GM18507 (cell line): Measurements from ENCODE around the gene BNC2.

Experiments
- DNase-seq: peaks from one replicate; pipeline ENCODE4 v3.0.0; 2011; ENCODE audit warnings: low read depth; ENCODE audit not compliant: insufficient read length; ENCODE audit errors: extremely low spot score
- FAIRE-seq: peaks from 2 replicates; lab custom pipeline; 2011; peaks lifted over from hg19 to GRCh38; lab: Jason Lieb, UNC

The BNC2 gene

DNA sequence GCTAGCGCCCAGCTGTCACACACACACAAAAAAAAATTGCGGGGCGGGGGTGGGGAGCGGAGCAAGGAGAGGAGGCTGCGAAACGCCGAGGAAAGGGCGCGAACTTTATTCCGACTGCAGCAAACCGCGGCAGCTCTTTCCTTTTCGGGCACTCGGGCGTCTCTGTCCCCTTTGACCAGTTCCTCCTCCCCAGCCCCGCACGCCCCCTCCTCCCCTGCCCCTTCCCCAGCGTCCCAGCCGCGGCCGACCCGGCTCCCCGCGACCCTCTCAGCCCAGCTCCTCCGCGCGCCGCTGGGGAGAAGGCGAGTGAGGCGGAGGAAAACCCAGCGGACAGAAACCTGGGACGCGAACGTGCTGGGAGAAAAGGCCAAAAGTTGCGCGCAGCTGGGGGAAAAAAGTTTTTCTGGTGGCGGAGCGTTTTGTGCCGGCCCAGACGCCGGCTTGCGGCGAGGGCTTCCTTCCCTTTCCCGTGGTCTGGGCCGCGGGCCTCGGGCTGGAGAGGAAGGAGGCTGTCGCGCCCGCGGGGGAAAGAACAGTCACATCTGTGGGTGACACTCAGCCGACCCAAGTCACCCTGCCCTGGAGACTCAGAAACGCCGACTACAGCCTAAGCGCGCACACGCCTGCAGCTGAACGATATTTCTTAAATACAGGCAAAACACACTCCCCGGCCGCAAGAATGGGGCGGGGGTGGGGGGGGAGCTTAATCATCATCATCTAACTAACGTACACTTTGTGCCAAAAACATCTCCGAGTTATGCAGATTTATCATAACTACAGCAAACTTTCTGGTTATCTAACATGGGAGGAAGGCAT, 1.1 kb upstream of the BNC2 start:
- no peak for FAIRE-seq
- no peak for DNase-seq

DNA sequence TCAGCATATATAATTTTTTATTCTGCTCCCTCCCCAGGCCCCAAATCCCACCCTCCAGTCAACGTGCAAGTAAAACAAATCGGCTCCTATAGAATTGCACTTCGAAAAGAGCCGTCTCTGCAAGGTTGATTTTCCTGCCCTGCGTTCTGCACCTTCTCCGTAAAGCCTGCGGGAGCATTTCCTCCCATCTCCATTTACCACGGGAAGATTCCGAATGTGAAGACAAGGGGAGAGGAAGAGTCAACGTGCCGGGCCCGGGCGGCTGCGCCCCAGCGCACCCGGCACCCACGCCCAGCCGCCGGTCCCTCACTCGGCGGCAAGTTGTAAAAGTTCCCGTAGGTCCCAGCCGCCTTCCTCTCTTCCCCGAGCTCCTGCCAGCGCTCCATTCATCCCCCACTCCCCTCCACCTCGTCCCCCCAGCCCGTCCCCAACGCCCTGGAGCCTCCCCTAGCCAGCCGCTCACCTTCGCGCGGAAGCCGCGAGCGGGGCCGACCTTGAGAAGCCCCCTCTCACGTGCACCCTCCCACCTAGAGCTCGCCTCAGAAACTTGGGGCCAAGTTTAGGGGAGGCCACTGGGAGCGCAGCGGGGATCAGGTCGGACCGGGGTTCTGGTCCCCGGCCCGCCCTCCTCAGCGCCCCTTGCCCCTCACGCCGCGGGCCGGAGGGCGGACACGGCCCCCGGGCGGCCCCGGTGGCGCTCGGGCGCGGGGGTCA, 431 bp downstream of the BNC2 start:
- DNase-seq, result no peak
- no peak for FAIRE-seq

DNA sequence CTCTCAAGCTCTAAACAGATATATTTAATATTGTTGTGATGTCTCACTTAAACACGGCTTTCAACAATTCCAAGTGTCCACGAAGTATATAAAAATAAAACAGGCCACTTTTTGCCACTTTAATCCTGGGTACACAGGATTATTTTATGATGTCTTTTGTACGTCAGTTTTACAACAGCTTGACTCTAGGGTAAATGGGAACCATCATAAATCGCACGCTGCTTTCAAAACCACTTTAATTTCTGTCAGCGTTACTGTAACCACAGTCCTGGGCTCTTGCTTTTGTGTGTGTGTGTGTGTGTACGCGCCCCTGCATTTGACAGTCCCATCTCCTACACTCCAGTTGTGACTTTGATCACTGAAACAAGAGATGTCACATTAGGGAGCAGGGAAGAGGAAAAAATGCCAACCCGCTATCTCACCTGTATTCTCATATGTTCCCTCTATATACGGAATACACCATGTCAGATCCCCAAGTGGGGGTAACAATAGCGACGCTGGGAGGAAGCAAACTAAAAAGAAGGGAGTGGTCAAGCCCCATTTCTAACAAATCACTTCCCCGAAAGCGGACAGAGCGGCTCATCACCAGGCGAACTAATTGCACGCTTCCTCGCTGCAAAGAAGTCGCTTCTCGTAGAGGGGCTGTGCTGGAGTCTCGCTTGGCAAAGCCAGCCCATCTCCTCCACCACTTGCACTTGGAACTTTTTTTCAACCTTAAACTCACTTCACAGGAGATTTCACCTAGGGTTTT, 1.2 kb downstream of the BNC2 start:
- DNase-seq (no peak), FAIRE-seq (no peak)

DNA sequence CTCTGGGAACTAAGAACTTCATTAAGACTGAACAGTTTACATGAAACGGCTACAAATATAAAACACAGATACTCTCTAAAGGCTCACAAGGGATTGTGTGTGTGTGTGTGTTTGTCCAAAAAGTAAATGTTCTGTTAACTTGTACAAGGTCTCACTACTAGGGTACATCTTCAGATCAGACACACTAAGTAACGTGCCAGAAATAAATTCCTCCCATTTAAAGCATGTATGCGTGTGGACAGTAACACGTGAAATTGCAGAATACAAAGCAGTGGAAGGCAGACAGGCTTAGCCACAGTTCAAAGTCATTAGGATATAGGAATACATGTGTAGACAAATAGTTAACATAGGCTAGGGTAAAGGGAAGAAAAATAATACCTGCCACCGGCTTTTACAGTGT, 1.8 kb downstream of the BNC2 start:
- FAIRE-seq (no peak), DNase-seq (no peak)

DNA sequence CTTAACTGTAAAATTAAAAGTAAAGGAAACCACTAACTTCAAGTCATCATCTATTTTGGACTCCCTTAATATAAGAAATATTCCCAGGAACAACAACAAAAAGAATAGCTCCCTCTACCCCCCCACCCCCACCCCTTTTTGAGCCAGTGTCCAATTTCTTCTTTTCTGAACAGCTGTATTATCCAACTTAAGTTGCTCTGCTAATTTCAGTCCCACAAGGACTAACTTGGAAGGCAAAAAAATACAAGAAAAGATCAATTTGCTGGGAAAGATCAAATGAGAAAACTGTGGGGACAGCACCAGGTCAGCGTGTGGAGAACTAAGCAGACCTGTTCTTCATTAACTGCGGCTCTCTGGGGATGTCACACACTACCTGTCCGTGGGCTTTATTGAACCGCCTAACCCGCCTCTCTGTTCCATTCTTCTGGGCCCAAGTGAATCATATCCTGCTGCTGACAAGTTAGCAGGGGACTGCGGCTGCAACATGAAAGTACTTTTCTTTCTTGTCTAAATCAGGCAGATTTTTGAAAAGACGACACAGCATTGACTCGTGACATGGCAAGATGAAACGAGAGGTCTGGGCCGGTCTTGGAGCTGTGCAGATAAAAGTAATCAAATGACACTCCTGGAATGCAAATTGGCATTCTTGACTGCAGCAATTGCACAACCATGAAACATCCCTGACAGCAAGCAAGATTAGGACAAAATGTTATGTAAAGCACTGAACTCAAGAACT, 2.7 kb downstream of the BNC2 start:
- no peak for DNase-seq
- FAIRE-seq, result no peak

DNA sequence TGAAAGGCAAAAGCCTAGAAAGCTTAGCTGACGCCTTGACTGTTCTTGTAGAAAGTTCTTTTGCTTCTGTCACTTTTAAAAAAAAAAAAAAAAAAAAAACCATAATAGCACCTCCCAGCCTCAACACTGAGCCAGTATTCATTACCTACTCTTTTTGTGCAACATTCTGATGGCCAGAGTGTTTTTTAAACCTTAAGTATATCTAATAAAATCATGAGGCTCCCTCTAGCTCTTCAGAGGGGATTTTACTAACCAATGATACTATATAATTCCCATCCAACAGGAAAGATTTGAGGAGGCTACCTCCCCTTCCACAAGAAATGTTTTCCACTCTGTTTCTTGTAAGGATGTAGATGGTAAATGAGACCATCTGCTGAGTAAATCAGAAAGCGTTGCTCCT, 3.9 kb downstream of the BNC2 start:
- FAIRE-seq, result no peak
- DNase-seq, result no peak

DNA sequence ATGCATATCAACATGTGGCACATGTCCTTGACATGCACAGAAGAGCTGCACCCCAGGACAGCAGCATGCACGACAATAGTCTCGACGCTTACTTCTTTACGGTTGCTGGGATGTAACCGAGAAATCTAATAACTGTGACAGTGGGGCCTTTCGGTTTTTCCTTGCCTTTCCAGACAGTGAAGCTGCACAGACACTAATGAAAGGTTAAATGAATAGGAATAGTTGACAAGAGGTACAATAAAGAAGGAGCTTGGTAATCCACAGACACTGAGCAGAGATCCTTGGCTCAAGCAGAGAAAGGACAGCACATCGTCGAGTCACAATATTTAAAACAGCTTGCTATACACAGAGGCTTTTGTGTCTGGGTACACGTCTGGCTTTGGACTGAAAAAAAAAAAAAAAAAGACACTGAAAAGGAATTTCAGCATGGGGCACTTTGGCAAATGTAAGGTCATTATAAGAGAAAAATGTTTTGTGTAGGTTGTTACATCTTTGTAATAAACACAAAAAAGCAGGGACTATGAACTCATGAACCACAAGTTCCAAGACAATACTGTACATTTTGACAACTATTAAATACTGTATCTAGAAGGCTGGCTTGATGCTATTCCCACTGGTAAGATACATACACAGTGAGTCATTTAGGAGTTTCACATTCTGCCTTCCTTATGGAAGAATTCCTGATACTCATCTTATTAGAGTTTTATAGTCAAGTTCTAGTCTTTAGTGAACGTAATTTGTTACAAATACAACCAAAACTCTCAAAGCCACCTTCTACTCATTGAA, 5.6 kb downstream of the BNC2 start:
- no peak for DNase-seq
- FAIRE-seq, result no peak

DNA sequence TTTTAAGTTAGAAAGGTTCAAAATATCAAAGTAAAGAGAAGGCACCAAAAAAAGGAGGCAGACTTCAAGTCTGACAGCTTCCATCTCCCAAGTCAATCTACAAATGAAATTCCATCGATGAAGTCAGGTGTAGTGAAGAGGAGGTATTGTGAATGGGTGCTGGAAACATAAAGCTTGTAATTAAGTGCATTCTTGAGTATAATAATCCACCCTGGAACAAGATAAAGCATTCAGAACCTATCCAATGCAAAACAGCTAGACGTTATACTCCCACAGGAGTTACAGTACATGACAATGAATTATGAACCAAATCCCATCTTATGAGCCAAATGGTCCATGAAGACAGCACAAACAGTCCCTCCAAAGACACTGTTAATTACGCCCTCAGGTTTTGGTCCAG, 22.3 kb downstream of the BNC2 start:
- FAIRE-seq (no peak), DNase-seq (no peak)

DNA sequence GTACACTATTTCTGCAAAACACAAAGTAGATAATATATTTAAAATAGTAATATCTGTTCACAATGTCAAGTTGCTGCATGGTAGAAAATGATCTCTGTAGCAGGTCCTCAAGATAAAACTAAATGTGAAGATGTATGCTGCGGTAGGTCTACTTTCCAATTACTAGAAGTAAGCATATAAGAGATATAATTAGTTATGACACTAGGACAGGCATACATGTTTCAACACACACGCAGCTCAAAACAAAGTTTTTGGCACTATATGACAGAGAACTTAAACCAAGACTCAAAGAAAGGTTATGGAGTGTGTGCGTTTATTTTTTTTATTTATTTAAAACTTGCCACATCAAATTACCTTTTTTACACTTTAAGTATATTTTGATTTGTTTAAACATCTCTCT, 23.5 kb downstream of the BNC2 start:
- no peak for DNase-seq
- FAIRE-seq, result no peak

DNA sequence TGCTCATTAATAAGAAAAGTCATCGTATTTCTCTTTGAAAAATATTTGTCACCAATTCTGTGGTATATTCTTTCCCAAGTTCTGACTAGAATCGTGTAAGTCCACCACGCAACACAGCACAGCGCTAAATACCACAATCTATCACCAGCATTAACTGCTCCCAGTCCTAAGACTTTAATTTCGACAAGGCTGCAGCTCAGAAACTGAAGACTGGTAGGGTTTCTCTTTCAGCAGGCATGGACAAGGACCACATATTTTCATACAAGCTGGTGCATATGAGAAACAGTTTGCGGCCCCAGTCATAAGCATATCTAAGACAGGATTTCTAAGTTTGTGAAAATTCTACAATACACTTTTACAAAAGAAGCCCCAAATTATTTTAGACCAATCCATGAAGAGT, 24.1 kb downstream of the BNC2 start:
- no peak for FAIRE-seq
- DNase-seq, result no peak

DNA sequence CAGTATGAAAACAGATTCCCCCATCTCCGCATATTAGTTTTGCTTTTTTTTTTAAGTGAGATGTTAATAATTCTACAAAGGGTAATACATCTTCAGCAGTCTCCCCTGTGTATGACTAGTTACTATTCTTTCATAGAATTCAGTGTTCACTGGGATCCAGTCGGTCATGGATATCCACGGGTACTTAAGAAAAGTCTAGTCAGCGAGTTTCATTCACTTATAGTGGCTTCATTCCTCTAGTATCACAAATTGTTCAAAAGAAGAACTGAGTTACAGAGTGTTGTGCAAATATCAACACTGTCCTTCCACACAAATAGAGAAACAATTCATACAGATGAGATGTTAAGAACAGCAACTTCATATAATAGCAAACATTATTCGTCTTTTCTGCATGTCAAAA, 35.7 kb downstream of the BNC2 start:
- DNase-seq, result no peak
- no peak for FAIRE-seq

DNA sequence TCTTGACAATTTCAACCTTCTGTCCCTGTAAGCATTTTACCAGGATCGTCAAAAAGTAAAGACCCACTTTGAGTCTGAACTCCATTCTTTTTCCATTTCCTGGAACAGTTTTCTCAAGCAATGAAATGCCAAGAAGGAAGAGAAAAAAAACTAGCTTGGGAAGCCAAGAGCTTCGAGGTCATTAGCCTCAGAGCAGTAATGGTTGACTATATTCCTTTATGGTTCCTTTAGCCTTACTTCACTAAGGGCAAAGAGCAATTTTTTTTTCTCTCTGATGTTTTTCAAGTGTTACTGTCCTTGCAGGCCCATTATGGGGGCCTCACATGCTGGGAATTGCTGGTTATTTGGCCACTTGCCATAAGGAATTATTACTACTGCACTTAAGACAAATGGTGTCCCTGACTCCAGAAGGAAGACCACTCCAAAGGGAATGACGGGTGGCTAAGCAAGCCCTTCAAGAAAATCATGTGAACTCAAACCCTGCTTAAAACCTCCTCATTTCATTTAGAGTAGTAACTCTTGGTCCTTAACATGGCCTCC, 37.1 kb downstream of the BNC2 start:
- DNase-seq (no peak), FAIRE-seq (no peak)

DNA sequence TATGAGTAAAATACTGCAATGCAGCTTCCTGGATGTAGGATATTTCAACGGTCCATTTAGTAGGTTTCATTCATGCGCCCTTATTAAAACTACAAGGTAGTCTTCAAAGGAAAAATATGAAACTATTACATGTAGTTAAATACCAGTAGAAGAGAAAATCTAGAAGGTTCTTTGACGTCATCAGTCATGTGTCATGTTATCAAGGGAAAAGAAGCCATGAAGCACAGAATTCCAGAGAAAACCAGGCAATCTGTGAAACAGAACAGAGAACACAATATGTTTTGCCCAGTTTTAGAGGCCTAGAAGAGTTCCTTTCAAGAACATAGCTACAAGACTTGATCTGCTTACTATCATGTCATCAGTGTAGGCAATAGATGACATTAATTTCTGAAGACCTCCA, 38.4 kb downstream of the BNC2 start:
- FAIRE-seq (no peak), DNase-seq (no peak)

DNA sequence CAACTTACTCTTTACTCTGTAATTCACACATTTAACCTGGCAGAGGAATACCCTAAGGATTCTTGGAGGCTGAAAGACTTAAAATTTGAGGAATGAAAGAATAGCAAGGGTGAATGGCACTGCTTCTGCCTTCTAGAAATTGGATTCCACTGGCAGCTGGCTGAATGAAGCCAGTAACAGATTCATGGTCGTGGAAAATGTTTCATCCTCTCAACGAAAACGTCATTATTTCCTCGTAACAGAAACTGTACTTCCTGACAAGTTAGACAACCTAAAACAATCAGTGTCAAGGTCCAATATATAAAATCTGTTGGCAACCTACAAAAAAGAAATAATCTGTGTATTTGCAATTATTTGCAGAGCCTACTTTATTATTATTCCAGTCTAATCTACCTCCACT, 39.7 kb downstream of the BNC2 start:
- FAIRE-seq (no peak), DNase-seq (no peak)

DNA sequence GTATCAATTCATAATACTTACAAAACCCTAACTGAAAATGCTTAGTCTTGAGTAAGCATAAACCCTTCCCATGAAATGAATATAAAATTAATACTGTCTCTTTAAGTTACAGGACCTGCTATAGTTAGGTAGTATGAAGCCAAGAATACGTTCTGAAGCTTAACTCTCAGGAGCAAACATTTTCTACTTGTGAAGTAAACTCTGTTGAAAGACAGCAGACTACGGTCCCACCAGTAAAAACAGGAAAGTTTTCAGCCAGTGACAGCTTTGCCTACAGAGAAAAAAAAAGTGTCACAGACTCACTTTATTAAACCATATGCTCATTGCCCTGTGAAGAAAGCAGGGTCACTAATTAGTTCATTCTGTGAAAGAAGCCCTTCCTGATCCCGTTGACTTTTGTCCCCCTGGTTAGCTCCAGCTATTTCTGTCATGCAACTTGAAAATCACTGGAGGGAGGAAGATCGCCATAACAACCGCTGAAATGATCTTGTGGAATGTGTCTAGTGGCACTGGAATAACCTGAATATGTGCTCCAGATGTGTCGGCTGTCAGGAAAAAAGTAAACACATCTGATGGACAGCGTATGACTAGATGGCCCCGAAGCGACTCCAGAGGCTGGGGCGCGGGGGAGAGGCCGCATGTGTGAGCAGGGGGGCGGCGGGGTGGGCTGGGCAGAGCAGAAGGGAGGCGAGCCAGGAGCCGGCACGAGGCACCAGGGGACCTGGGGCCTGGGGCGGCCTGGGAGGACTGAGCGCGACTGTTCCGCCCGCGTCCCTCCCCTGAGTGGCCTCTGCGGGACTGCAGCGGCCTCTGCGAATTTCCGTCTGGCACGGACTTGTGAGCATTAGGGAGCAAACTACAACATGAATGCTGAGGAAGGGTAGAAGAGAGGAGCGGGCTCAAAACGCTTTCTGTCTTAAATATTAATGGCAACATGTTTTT, 41.9 kb downstream of the BNC2 start:
- no peak for DNase-seq
- no peak for FAIRE-seq

DNA sequence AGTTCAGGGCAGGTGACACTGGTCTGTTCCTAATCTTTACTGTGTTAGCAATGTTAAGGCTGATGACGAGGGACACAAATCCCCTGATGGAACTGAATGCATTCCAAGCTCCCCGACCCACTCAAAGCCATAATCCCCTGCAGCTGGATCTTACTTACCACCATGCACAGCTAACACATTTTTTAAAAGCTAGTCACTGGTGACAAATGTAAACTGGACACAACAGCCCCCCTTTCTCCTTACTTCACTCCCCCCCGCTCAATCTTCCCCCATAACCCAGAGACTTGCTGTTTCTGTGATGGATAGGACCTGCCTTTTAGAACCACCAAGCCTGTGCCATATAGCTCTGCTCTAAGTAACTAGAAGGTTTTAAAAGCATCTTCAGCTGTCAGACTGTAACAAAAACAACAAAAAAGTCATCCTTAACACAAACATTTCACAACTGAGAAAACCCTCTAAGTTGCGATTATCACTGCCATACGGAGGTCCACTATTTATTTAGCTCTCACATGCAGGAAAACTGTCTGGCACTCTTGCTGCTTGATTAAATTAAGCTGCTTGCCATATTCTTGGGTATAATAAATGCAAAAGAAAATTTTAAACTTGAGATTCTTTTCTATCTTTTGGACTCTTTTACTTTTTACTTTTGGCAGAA, 44.4 kb downstream of the BNC2 start:
- no peak for FAIRE-seq
- DNase-seq, result no peak

DNA sequence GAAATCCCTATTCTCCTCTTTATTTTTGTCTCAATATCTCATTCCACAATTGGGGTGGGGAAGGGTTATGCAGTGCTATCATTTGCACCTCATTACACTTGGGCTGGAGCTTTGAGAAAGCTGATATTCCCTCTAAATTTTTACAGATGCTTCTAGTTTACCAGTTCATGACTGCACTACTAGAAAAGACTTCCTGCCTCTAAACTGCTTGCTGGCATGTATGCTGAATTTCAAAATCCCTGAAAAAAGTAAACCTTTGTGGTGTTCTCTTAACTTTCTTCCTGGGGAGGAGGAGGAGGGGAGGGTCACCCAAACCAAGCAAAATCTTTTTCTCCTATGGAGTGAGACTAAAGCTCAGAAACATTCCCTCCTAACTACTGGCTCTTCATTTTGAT, 45.1 kb downstream of the BNC2 start:
- FAIRE-seq, result no peak

More for the DNA sequence above, 45.1 kb downstream of the BNC2 start:
- DNase-seq, result no peak
